ENCODE measurements around the gene GSE1.

GSE1 gene

GRCh38 chr16:85600078-85600477 is 13.0 kb upstream of the GSE1 start:
- H3K27ac ChIP-seq: no peak overlapping the region
- TF ChIP-seq, protein P1, sequence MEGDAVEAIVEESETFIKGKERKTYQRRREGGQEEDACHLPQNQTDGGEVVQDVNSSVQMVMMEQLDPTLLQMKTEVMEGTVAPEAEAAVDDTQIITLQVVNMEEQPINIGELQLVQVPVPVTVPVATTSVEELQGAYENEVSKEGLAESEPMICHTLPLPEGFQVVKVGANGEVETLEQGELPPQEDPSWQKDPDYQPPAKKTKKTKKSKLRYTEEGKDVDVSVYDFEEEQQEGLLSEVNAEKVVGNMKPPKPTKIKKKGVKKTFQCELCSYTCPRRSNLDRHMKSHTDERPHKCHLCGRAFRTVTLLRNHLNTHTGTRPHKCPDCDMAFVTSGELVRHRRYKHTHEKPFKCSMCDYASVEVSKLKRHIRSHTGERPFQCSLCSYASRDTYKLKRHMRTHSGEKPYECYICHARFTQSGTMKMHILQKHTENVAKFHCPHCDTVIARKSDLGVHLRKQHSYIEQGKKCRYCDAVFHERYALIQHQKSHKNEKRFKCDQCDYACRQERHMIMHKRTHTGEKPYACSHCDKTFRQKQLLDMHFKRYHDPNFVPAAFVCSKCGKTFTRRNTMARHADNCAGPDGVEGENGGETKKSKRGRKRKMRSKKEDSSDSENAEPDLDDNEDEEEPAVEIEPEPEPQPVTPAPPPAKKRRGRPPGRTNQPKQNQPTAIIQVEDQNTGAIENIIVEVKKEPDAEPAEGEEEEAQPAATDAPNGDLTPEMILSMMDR (IDR thresholded peaks at IDR 0.05): no peak
- no peak for TF ChIP-seq ZFX (IDR thresholded peaks at IDR 0.05; ENCODE audit: borderline replicate concordance)

- no peak overlapping the region for H3K27ac ChIP-seq
- TF ChIP-seq ZFX (IDR thresholded peaks at IDR 0.05; ENCODE audit: borderline replicate concordance): no peak
Observed at GRCh38 chr16:85600530-85601271, 12.4 kb upstream of the GSE1 start.

GRCh38 chr16:85601272-85601639 is 11.9 kb upstream of the GSE1 start:
- H3K27ac ChIP-seq: no peak overlapping the region
- TF ChIP-seq, protein P1 (IDR thresholded peaks at IDR 0.05): no peak
- TF ChIP-seq ZFX (IDR thresholded peaks at IDR 0.05; ENCODE audit: borderline replicate concordance): no peak

GRCh38 chr16:85601730-85602401 is 11.3 kb upstream of the GSE1 start:
- no peak overlapping the region for H3K27ac ChIP-seq
- TF ChIP-seq ZFX (IDR thresholded peaks at IDR 0.05; ENCODE audit: borderline replicate concordance): no peak
- TF ChIP-seq, protein P1 (IDR thresholded peaks at IDR 0.05): no peak

DNA sequence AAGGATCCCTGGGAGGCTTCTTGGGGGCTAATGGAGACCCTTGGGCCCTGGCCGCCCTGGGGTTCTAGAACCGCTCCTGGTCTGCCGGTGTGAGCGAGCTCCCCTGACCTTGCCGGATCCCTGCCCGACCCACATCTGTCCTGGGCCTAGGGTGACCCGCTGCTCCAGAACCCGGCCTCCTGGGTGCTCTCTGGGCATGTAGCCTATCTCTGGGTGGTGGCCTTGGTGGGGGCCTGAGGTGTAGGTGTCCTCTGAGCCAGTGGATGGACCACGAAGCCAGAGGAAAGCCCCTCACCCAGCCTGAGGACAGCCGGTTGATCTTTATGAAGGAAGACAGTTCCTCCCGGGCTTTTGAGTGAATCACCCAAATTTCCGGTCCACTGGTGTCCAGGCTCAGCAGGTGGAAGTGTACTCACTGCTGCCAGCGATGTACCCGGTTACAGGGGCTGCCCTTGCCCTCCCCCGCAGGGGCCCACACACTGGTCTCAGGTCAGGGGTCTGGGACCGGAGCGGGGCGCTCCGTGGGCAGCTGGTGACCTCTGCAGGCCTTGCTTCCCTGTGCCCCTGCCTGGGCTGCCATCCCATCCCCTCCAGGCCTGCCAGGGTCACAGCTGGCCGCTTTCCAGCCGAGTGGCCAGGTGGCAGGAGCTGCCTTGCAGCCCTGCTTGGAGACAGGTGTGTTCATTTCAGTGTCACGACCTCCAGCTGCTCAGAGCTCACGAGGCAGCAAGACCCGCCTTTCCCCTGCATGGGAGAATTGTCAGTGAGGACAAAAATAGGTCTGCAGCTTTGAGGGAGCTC is 10.5 kb upstream of the GSE1 start:
- no peak for TF ChIP-seq ZFX (IDR thresholded peaks at IDR 0.05; ENCODE audit: borderline replicate concordance)
- H3K27ac ChIP-seq: no peak overlapping the region

GRCh38 chr16:85603203-85603755 is 9.8 kb upstream of the GSE1 start:
- H3K27ac ChIP-seq: no peak overlapping the region
- TF ChIP-seq ZFX (IDR thresholded peaks at IDR 0.05; ENCODE audit: borderline replicate concordance): no peak
- TF ChIP-seq, protein P1 (IDR thresholded peaks at IDR 0.05): no peak

- TF ChIP-seq, protein P1 (IDR thresholded peaks at IDR 0.05): no peak
- no peak for TF ChIP-seq ZFX (IDR thresholded peaks at IDR 0.05; ENCODE audit: borderline replicate concordance)
- H3K27ac ChIP-seq: no peak overlapping the region
Observed at GRCh38 chr16:85604145-85604705, 8.9 kb upstream of the GSE1 start.
